ENCODE measurements around the gene SORCS1. TPM values are rescaled to one million over a fixed set of nuclear protein-coding genes. Genes with fewer than 3 reads are reported as not detected.

The SORCS1 gene
- total and polyA plus RNA-seq, 2 experiments from 2014 or later: 2.9 to 8.9 TPM

- H3K9me3 Mint-ChIP-seq: no peaks in the 10 kb centered on the region
- no peak overlapping the region for H3K4me2 ChIP-seq
- H3K4me1 ChIP-seq (ENCODE audit: insufficient read depth): peaks cover 7% of the 10 kb centered on the region; the same call in 1 of the 2 replicates
- H3K27ac ChIP-seq (ENCODE audit: low read depth): no peak overlapping the region
- H3K27ac Mint-ChIP-seq: no peak overlapping the region
- H3K9me2 ChIP-seq (ENCODE audit: insufficient read depth): no peaks in the 10 kb centered on the region
- H3K27me3 Mint-ChIP-seq (ENCODE audit: insufficient read depth, low read depth, poor library complexity): no peaks in the 10 kb centered on the region
- no peaks in the 10 kb centered on the region for H4K20me1 ChIP-seq (replicated peaks; ENCODE audit: insufficient read depth)
- ATAC-seq (no peak), DNase-seq (ENCODE audit: low spot score) (no peak)
- H3K27me3 ChIP-seq (ENCODE audit: insufficient read depth): no peaks in the 10 kb centered on the region
- H2AFZ ChIP-seq: no peak overlapping the region
- no peak overlapping the region for H3K4me3 ChIP-seq
- H3K36me3 Mint-ChIP-seq (ENCODE audit: low read depth): no peaks in the 10 kb centered on the region
- no peaks in the 10 kb centered on the region for H3K36me3 ChIP-seq (ENCODE audit: insufficient read depth)
- TF ChIP-seq EZH2phosphoT487 (IDR thresholded peaks at IDR 0.05; ENCODE audit: unreplicated experiment): no peak
- no peak for TF ChIP-seq CTCF (conservative IDR thresholded peaks at IDR 0.05; ENCODE audit: low read depth in 2 of 2)
- TF ChIP-seq ZNF114 (CRISPR knock-in tag; IDR thresholded peaks at IDR 0.05): no peak
- no peak for TF ChIP-seq ETS1 (IDR thresholded peaks at IDR 0.05)
- TF ChIP-seq ZNF462 (CRISPR knock-in tag; IDR thresholded peaks at IDR 0.05): no peak
- no peak for TF ChIP-seq NANOG (IDR thresholded peaks at IDR 0.05; ENCODE audit: borderline replicate concordance)
- no peak for TF ChIP-seq CREB1 (CRISPR knock-in tag; IDR thresholded peaks at IDR 0.05; ENCODE audit: low read depth)
- TF ChIP-seq EZH2 (IDR thresholded peaks at IDR 0.05; ENCODE audit: low read depth, unreplicated experiment): no peak
- no peak for TF ChIP-seq POLR2AphosphoS5 (IDR thresholded peaks at IDR 0.05; ENCODE audit: low read depth)
- TF ChIP-seq ZNF331 (CRISPR knock-in tag; IDR thresholded peaks at IDR 0.05; ENCODE audit: low read depth): no peak
- TF ChIP-seq JUNB (IDR thresholded peaks at IDR 0.05; ENCODE audit: unreplicated experiment): no peak
- TF ChIP-seq REST (IDR thresholded peaks at IDR 0.05; ENCODE audit: unreplicated experiment): no peak
- no peak for TF ChIP-seq STAT1 (IDR thresholded peaks at IDR 0.05; ENCODE audit: unreplicated experiment)
- H3K79me2 ChIP-seq (replicated peaks; ENCODE audit: insufficient read depth): no peaks in the 10 kb centered on the region
- no peak overlapping the region for H3K4me3 Mint-ChIP-seq
- H3K4me1 Mint-ChIP-seq: peaks cover 16% of the 10 kb centered on the region
- H3F3A ChIP-seq (replicated peaks; ENCODE audit: low read depth): no peaks in the 10 kb centered on the region
Measured at GRCh38 chr10:106955133-106955532, 209.4 kb downstream of the SORCS1 start.

Data from GM23338 (cell line).